Measurements from ENCODE around the gene KIAA2012.
"Not testable (repeated sequence)": the region's sequence is repeated elsewhere in the genome, so short reads cannot be mapped to it uniquely, and the experiment has no call there.

KIAA2012 gene

GRCh38 chr2:202196727-202197126, 123.7 kb downstream of the KIAA2012 start:
- DNase-seq (ENCODE audit: low read depth) = no peak

GRCh38 chr2:202201220-202202160, 128.4 kb downstream of the KIAA2012 start:
- DNase-seq (ENCODE audit: low read depth) = no peak

- no peak for DNase-seq (ENCODE audit: low read depth)
Measured at GRCh38 chr2:202203348-202203747, 130.3 kb downstream of the KIAA2012 start.

GRCh38 chr2:202204855-202205254, 131.8 kb downstream of the KIAA2012 start:
- DNase-seq (ENCODE audit: low read depth) = no peak

- DNase-seq (ENCODE audit: low read depth) = no peak
Measured at GRCh38 chr2:202208526-202208925, 135.5 kb downstream of the KIAA2012 start.

- no peak for DNase-seq (ENCODE audit: low read depth)
Measured at GRCh38 chr2:202215179-202215578, 142.1 kb downstream of the KIAA2012 start.

GRCh38 chr2:202221873-202222272, 148.8 kb downstream of the KIAA2012 start:
- no peak for DNase-seq (ENCODE audit: low read depth)

- peak; percentile 1 for DNase-seq (ENCODE audit: low read depth)
Measured at GRCh38 chr2:202237787-202238233, 164.8 kb downstream of the KIAA2012 start.

- DNase-seq (ENCODE audit: low read depth) = peak; percentile 87
Measured at GRCh38 chr2:202238234-202239197, 165.5 kb downstream of the KIAA2012 start, which contains the start of gene SUMO1. TSS of gene SUMO1 (minus strand) at chr2:202238597. CDS start at chr2:202238451, 146 bp downstream.

GRCh38 chr2:202247710-202248109, 174.7 kb downstream of the KIAA2012 start:
- not testable (repeated sequence) for DNase-seq (ENCODE audit: low read depth)

- DNase-seq (ENCODE audit: low read depth) = no peak
Measured at GRCh38 chr2:202249521-202250253, 176.6 kb downstream of the KIAA2012 start.

- DNase-seq (ENCODE audit: low read depth) = no peak
Measured at GRCh38 chr2:202251494-202251893, 178.4 kb downstream of the KIAA2012 start.
